Measurements from ENCODE around the gene NAA60.

- no peak for TF ChIP-seq CTCF (conservative IDR thresholded peaks at IDR 0.05 in 1 of 2, IDR thresholded peaks at IDR 0.05 in 1 of 2; ENCODE audit: extremely low read depth in 1 of 2, insufficient read depth in 1 of 2, low read depth in 1 of 2, low read length in 2 of 2)
- no peak for TF ChIP-seq EZH2 (IDR thresholded peaks at IDR 0.05; ENCODE audit: borderline replicate concordance, low read length)
Observed at GRCh38 chr16:3490911-3491629, 47.6 kb downstream of the NAA60 start.
